Bronchial epithelial cell (primary cell): ENCODE measurements around the gene TPRG1. TPM values are rescaled to one million over a fixed set of nuclear protein-coding genes. Genes with fewer than 3 reads are reported as not detected.

Experiments used
- DNase-seq: peaks from one replicate; pipeline ENCODE4 v3.0.0-alpha.2; 2010; ENCODE audit warnings: low read depth
- FAIRE-seq: peaks from 2 replicates; lab custom pipeline; 2011; peaks lifted over from hg19 to GRCh38; lab: Jason Lieb, UNC
- H3K27me3 ChIP-seq: 2 replicates; pipeline ENCODE4 v1.5.1; 2011; ENCODE audit warnings: low read length; ENCODE audit not compliant: control insufficient read depth, insufficient read depth
- H3K36me3 ChIP-seq: 2 replicates; pipeline ENCODE4 v1.5.1; 2011; ENCODE audit warnings: low read length; ENCODE audit not compliant: control insufficient read depth, insufficient read depth
- H3K4me3 ChIP-seq: 2 replicates; pipeline ENCODE4 v1.5.1; 2011; ENCODE audit warnings: mild to moderate bottlenecking, low read depth, low read length, control low read depth
- CTCF ChIP-seq: IDR thresholded peaks from 2 replicates; pipeline ENCODE4 v1.5.1; 2011; ENCODE audit warnings: mild to moderate bottlenecking, moderate library complexity, low read length, control low read depth, inconsistent platforms; ENCODE audit not compliant: insufficient read depth, severe bottlenecking
- total RNA-seq: library from RNA; depleted of rRNA; stranded (reverse); fragments of >200 nt; gene quantifications from 2 replicates; pipeline ENCODE4 v1.2.1, GENCODE V29; 2014

TPRG1 gene
- total RNA-seq, 1 donor from 2014 or later = 1.6 TPM

GRCh38 chr3:189275182-189275581, 103.4 kb downstream of the TPRG1 start:
- H3K27me3 ChIP-seq = no peaks in the 10 kb centered on the region
- no peaks in the 10 kb centered on the region for H3K36me3 ChIP-seq
- DNase-seq (no peak), FAIRE-seq (no peak)
- no peak overlapping the region for H3K4me3 ChIP-seq
- TF ChIP-seq CTCF = no peak

GRCh38 chr3:189275852-189276251, 104.1 kb downstream of the TPRG1 start:
- Histone ChIP-seq H3K36me3 (no peaks in the 10 kb centered on the region), H3K27me3 (no peaks in the 10 kb centered on the region), H3K4me3 (no peak overlapping the region)
- no peak for FAIRE-seq
- no peak for DNase-seq
- TF ChIP-seq CTCF = no peak

GRCh38 chr3:189276444-189277219, 104.9 kb downstream of the TPRG1 start:
- FAIRE-seq = peak; percentile 18
- peak; percentile 66 for DNase-seq

GRCh38 chr3:189277711-189278110, 105.9 kb downstream of the TPRG1 start:
- H3K27me3 ChIP-seq = no peaks in the 10 kb centered on the region
- DNase-seq = peak; percentile 77
- FAIRE-seq = no peak
- H3K4me3 ChIP-seq = no peak overlapping the region
- TF ChIP-seq CTCF = no peak
- no peaks in the 10 kb centered on the region for H3K36me3 ChIP-seq

More at GRCh38 chr3:189276444-189277219, 104.9 kb downstream of the TPRG1 start:
- Histone ChIP-seq H3K36me3 (no peaks in the 10 kb centered on the region), H3K4me3 (no peak overlapping the region), H3K27me3 (no peaks in the 10 kb centered on the region)
- TF ChIP-seq CTCF = no peak

- no peaks in the 10 kb centered on the region for H3K27me3 ChIP-seq
- no peak for TF ChIP-seq CTCF
- no peaks in the 10 kb centered on the region for H3K36me3 ChIP-seq
- no peak overlapping the region for H3K4me3 ChIP-seq
- FAIRE-seq = peak; percentile 40
- no peak for DNase-seq
Observed at GRCh38 chr3:189278221-189278620, 106.5 kb downstream of the TPRG1 start.
